ENCODE measurements around the gene HOOK2.

DNA sequence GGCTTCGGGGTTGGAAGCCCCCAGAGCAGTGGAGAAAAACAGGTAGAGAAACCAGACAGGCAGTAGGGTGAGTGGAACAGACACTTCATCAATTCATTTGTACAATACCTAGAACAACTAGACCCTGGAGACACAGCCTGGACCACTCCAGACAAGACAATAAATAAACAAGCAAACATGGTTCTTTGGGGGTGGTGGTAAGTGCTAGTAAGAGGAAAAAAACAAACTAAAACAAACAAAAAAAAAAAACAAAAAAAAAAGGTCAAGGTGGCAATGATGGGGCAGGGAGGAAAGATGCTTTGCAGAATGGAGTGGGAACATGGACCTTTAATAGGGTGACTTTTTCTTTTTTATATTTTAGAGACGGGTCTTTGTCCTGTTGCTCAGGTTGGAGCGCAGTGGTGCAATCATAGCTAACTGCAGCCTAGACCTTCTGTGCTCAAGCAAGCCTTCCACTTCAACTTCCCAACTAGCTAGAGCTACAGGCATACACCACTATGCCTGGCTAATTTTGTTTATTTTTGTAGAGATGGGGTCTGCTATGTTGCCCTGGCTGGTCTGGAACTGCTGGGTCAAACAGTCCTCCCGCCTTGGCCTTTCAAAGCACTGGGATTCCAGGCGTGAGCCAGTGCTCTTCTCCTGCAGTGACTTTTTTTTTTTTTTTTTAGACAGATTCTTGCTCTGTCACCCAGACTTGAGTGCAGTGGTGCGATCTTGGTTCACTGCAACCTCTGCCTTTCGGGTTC lies 19.0 kb upstream of the HOOK2 start:
- TF ChIP-seq, protein P1, sequence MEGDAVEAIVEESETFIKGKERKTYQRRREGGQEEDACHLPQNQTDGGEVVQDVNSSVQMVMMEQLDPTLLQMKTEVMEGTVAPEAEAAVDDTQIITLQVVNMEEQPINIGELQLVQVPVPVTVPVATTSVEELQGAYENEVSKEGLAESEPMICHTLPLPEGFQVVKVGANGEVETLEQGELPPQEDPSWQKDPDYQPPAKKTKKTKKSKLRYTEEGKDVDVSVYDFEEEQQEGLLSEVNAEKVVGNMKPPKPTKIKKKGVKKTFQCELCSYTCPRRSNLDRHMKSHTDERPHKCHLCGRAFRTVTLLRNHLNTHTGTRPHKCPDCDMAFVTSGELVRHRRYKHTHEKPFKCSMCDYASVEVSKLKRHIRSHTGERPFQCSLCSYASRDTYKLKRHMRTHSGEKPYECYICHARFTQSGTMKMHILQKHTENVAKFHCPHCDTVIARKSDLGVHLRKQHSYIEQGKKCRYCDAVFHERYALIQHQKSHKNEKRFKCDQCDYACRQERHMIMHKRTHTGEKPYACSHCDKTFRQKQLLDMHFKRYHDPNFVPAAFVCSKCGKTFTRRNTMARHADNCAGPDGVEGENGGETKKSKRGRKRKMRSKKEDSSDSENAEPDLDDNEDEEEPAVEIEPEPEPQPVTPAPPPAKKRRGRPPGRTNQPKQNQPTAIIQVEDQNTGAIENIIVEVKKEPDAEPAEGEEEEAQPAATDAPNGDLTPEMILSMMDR (IDR thresholded peaks at IDR 0.05), result no peak
- TF ChIP-seq TCF7L2 (IDR thresholded peaks at IDR 0.05; ENCODE audit: low read depth, low read length), result no peak

Measured in Panc1 (cell line).